GM12874 (cell line): ENCODE results near the gene PGGT1B.

Source experiments
- CTCF ChIP-seq: IDR thresholded peaks from 2 replicates; pipeline ENCODE4 v1.5.1; 2011; ENCODE audit warnings: low read depth, mild to moderate bottlenecking, control low read depth, low read length, moderate library complexity; ENCODE audit not compliant: insufficient read depth

The PGGT1B gene

DNA sequence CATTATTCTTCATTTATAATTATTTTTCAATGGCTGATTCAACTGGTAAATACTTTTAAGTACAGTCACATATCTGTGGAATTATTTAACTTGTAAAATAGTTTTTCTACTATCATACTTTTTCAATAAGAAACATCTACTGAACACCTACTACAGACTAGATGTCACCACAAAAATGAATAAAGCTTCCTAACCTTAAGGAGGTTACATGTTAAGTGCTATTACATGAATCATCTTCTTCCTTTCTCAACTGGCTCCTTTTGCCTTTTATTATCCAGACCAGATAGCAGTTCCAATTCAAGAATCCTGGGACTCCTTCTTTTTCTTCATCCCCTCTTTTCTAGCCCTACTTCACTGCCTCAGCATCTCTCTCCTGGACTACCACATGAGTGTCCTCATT is 4.7 kb downstream of the PGGT1B start:
- no peak for TF ChIP-seq CTCF

DNA sequence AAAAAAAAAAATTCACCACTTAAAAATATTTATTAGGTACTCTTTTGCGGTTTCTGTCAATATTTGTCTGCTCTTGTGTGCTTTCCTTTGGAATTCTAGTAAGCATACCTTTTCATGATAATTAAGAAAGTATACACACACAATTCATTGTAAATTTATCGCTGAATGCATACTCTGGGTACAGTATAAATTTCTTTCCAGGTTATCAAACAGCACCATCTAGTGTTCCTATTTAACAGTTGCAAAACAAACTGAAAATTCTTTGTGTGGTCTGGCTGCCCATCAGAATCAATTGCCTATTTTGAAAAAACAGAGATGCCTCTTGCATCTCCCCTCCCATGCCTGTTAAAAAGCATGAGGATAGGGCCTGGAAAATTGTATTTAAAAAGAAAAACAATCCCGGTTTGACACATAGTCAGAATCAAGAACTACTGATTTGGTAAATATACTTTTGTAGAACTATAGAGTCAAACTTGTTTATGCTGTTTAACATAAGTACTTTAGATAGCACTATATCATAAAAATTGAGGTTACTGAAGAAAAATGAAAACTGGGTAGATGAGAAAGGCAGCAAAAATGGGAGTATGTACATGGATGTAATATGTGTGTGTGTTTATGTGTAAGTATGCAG is 16.2 kb downstream of the PGGT1B start:
- peak; percentile 37; the same call in 1 of the 2 replicates for TF ChIP-seq CTCF

- TF ChIP-seq CTCF = no peak
Observed at GRCh38 chr5:115243412-115243811, 19.3 kb downstream of the PGGT1B start.

DNA sequence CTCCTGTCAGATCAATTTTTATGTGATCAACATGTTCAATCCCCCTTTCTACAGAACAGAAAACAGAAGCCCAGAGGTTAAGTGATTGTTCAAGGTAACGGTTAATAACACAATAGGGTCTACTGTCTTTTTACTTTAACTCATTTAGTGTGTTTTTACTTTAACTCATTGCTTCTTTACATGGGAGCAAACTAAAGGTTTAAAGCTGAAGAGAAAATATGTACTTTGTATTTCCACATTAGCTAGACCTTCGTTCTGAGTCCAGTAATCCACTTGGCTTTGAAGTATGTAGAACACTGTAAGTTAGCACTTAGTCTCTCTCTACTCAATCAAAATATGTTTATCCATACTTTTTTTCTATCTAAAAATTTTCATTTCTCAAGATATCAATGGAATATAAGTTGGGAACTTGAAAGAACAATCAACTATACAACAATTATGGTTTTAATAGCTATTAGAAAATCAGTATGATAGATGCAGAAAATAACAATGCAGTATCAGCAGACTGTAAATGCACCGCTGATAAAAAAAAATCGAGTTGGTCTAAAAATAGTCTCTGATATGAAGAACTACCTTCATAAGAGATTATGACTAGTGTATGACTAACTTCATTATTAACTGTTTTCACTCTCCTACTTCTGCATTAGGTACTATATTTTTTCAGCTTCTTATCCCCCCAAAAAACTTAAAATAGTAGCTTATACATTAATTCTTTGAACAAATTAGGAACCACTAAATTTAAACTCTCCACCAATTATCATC is 20.6 kb downstream of the PGGT1B start:
- no peak for TF ChIP-seq CTCF

- no peak for TF ChIP-seq CTCF
Observed at GRCh38 chr5:115237066-115237465, 25.6 kb downstream of the PGGT1B start.

DNA sequence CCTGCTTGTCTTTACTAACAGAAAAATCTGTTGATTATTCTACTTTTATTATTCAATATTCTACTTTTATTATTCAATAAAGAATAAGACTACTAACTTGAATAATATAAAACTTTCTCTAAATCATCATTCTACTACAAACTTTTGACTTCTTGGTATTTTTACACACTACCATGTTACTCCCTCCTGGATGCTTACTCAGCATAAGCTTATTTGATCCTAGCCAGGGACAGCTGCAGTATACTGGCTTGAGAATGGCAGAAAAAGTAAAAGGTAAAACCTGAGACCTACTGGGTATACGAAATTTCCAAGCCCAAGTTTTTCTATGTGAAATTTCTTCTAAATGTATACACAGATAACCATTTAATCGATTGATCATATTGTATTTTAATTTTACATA is 26.1 kb downstream of the PGGT1B start:
- no peak for TF ChIP-seq CTCF

- no peak for TF ChIP-seq CTCF
Observed at GRCh38 chr5:115231598-115231997, 31.1 kb downstream of the PGGT1B start.
